ENCODE data around the gene STXBP4. TPM values are rescaled to one million over a fixed set of nuclear protein-coding genes. Genes with fewer than 3 reads are reported as not detected.
A peak's percentile ranks its signal among the peaks of the same experiment; 100 is the strongest.

Gene STXBP4
- total RNA-seq, 1 experiment from 2014 or later: 2.8 TPM

GRCh38 chr17:54968988-54969332 is 395 bp downstream of the STXBP4 start:
- in situ Hi-C loops (cut with HindIII; ENCODE audit: low sequenced_read_pairs): no loop called here
- DNase-seq (ENCODE audit: low spot score): no peak

- DNase-seq (ENCODE audit: low spot score): no peak
- in situ Hi-C loops (cut with HindIII; ENCODE audit: low sequenced_read_pairs): no loop called here
Observed at GRCh38 chr17:54969658-54970572, 1.4 kb downstream of the STXBP4 start.

GRCh38 chr17:54971147-54971546 is 2.6 kb downstream of the STXBP4 start:
- in situ Hi-C loops (cut with HindIII; ENCODE audit: low sequenced_read_pairs): no loop called here
- no peak for DNase-seq (ENCODE audit: low spot score)

- in situ Hi-C loops (cut with HindIII; ENCODE audit: low sequenced_read_pairs): no loop called here
- DNase-seq (ENCODE audit: low spot score): no peak
Observed at GRCh38 chr17:54971901-54972300, 3.3 kb downstream of the STXBP4 start.

- in situ Hi-C loops (cut with HindIII; ENCODE audit: low sequenced_read_pairs): no loop called here
- no peak for DNase-seq (ENCODE audit: low spot score)
Observed at GRCh38 chr17:54972406-54973138, 4.0 kb downstream of the STXBP4 start.

GRCh38 chr17:54974759-54975158 is 6.2 kb downstream of the STXBP4 start:
- in situ Hi-C loops (cut with HindIII; ENCODE audit: low sequenced_read_pairs): no loop called here
- DNase-seq (ENCODE audit: low spot score): no peak

GRCh38 chr17:54976316-54976715 is 7.8 kb downstream of the STXBP4 start:
- DNase-seq (ENCODE audit: low spot score): no peak
- in situ Hi-C loops (cut with HindIII; ENCODE audit: low sequenced_read_pairs): no loop called here

GRCh38 chr17:54977744-54978143 is 9.2 kb downstream of the STXBP4 start:
- in situ Hi-C loops (cut with HindIII; ENCODE audit: low sequenced_read_pairs): no loop called here
- no peak for DNase-seq (ENCODE audit: low spot score)

- in situ Hi-C loops (cut with HindIII; ENCODE audit: low sequenced_read_pairs): no loop called here
- no peak for DNase-seq (ENCODE audit: low spot score)
Observed at GRCh38 chr17:54979657-54980056, 11.1 kb downstream of the STXBP4 start.

GRCh38 chr17:54980375-54980774 is 11.8 kb downstream of the STXBP4 start:
- no peak for DNase-seq (ENCODE audit: low spot score)
- in situ Hi-C loops (cut with HindIII; ENCODE audit: low sequenced_read_pairs): no loop called here

- in situ Hi-C loops (cut with HindIII; ENCODE audit: low sequenced_read_pairs): no loop called here
- no peak for DNase-seq (ENCODE audit: low spot score)
Observed at GRCh38 chr17:54982399-54982798, 13.8 kb downstream of the STXBP4 start.

- in situ Hi-C loops (cut with HindIII; ENCODE audit: low sequenced_read_pairs): no loop called here
- DNase-seq (ENCODE audit: low spot score): no peak
Observed at GRCh38 chr17:54983260-54983659, 14.7 kb downstream of the STXBP4 start.

- in situ Hi-C loops (cut with HindIII; ENCODE audit: low sequenced_read_pairs): no loop called here
- no peak for DNase-seq (ENCODE audit: low spot score)
Observed at GRCh38 chr17:54985476-54985875, 16.9 kb downstream of the STXBP4 start.

GRCh38 chr17:54990118-54990517 is 21.6 kb downstream of the STXBP4 start:
- in situ Hi-C loops (cut with HindIII; ENCODE audit: low sequenced_read_pairs): no loop called here
- no peak for DNase-seq (ENCODE audit: low spot score)

- in situ Hi-C loops (cut with HindIII; ENCODE audit: low sequenced_read_pairs): no loop called here
- no peak for DNase-seq (ENCODE audit: low spot score)
Observed at GRCh38 chr17:54991567-54991966, 23.0 kb downstream of the STXBP4 start.

GRCh38 chr17:54992797-54993639 is 24.5 kb downstream of the STXBP4 start:
- peak; percentile 76 for DNase-seq (ENCODE audit: low spot score)
- in situ Hi-C loops (cut with HindIII; ENCODE audit: low sequenced_read_pairs): no loop called here

- in situ Hi-C loops (cut with HindIII; ENCODE audit: low sequenced_read_pairs): no loop called here
- no peak for DNase-seq (ENCODE audit: low spot score)
Observed at GRCh38 chr17:54996441-54996840, 27.9 kb downstream of the STXBP4 start.

GRCh38 chr17:55002458-55002857 is 33.9 kb downstream of the STXBP4 start:
- DNase-seq (ENCODE audit: low spot score): no peak
- in situ Hi-C loops (cut with HindIII; ENCODE audit: low sequenced_read_pairs): no loop called here

GRCh38 chr17:55004484-55004883 is 35.9 kb downstream of the STXBP4 start:
- in situ Hi-C loops (cut with HindIII; ENCODE audit: low sequenced_read_pairs): no loop called here
- DNase-seq (ENCODE audit: low spot score): no peak

GRCh38 chr17:55005520-55005919 is 37.0 kb downstream of the STXBP4 start:
- DNase-seq (ENCODE audit: low spot score): peak; percentile 4
- in situ Hi-C loops (cut with HindIII; ENCODE audit: low sequenced_read_pairs): no loop called here
